ENCODE measurements around the gene RNU6-7. TPM values are rescaled to one million over a fixed set of nuclear protein-coding genes. Genes with fewer than 3 reads are reported as not detected.

RNU6-7 gene
- polyA plus RNA-seq, 1 of the 3 experiments (the other 2 are of a cell fraction) = not detected

DNA sequence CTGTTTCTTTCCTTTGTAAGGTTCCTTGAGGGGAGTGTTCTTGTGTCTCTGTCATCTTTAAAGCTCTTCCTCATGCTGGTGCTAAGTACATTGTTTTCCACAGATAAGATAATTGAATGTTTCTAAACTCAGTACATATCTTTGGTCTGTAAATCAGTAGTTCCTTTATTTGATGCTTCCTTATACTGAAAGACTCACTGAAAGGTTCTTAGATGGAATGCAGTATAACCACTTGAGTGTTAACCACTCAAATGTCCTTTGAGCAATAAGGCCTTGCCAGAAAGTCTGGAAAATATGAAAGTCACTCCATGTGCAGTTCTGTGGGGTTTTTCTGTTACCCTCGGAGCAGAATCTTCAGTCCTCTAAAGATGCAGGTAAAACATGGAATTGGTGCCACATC lies 24.2 kb downstream of the RNU6-7 start (continued):
- TF ChIP-seq, protein P1, sequence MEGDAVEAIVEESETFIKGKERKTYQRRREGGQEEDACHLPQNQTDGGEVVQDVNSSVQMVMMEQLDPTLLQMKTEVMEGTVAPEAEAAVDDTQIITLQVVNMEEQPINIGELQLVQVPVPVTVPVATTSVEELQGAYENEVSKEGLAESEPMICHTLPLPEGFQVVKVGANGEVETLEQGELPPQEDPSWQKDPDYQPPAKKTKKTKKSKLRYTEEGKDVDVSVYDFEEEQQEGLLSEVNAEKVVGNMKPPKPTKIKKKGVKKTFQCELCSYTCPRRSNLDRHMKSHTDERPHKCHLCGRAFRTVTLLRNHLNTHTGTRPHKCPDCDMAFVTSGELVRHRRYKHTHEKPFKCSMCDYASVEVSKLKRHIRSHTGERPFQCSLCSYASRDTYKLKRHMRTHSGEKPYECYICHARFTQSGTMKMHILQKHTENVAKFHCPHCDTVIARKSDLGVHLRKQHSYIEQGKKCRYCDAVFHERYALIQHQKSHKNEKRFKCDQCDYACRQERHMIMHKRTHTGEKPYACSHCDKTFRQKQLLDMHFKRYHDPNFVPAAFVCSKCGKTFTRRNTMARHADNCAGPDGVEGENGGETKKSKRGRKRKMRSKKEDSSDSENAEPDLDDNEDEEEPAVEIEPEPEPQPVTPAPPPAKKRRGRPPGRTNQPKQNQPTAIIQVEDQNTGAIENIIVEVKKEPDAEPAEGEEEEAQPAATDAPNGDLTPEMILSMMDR (IDR thresholded peaks at IDR 0.05) = no peak
- TF ChIP-seq, protein P2, sequence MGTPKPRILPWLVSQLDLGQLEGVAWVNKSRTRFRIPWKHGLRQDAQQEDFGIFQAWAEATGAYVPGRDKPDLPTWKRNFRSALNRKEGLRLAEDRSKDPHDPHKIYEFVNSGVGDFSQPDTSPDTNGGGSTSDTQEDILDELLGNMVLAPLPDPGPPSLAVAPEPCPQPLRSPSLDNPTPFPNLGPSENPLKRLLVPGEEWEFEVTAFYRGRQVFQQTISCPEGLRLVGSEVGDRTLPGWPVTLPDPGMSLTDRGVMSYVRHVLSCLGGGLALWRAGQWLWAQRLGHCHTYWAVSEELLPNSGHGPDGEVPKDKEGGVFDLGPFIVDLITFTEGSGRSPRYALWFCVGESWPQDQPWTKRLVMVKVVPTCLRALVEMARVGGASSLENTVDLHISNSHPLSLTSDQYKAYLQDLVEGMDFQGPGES (IDR thresholded peaks at IDR 0.05; ENCODE audit: low read depth, low read length) = no peak
- TF ChIP-seq, protein P3, sequence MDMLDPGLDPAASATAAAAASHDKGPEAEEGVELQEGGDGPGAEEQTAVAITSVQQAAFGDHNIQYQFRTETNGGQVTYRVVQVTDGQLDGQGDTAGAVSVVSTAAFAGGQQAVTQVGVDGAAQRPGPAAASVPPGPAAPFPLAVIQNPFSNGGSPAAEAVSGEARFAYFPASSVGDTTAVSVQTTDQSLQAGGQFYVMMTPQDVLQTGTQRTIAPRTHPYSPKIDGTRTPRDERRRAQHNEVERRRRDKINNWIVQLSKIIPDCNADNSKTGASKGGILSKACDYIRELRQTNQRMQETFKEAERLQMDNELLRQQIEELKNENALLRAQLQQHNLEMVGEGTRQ (IDR thresholded peaks at IDR 0.05; ENCODE audit: borderline replicate concordance, low read depth, low read length) = no peak
- no peak for TF ChIP-seq MXI1 (IDR thresholded peaks at IDR 0.05; ENCODE audit: low read depth, low read length)
- TF ChIP-seq, protein P4, sequence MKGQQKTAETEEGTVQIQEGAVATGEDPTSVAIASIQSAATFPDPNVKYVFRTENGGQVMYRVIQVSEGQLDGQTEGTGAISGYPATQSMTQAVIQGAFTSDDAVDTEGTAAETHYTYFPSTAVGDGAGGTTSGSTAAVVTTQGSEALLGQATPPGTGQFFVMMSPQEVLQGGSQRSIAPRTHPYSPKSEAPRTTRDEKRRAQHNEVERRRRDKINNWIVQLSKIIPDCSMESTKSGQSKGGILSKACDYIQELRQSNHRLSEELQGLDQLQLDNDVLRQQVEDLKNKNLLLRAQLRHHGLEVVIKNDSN (IDR thresholded peaks at IDR 0.05; ENCODE audit: borderline replicate concordance, low read depth) = no peak
- TF ChIP-seq, protein P5, sequence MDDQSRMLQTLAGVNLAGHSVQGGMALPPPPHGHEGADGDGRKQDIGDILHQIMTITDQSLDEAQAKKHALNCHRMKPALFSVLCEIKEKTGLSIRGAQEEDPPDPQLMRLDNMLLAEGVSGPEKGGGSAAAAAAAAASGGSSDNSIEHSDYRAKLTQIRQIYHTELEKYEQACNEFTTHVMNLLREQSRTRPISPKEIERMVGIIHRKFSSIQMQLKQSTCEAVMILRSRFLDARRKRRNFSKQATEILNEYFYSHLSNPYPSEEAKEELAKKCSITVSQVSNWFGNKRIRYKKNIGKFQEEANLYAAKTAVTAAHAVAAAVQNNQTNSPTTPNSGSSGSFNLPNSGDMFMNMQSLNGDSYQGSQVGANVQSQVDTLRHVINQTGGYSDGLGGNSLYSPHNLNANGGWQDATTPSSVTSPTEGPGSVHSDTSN (IDR thresholded peaks at IDR 0.05) = no peak

DNA sequence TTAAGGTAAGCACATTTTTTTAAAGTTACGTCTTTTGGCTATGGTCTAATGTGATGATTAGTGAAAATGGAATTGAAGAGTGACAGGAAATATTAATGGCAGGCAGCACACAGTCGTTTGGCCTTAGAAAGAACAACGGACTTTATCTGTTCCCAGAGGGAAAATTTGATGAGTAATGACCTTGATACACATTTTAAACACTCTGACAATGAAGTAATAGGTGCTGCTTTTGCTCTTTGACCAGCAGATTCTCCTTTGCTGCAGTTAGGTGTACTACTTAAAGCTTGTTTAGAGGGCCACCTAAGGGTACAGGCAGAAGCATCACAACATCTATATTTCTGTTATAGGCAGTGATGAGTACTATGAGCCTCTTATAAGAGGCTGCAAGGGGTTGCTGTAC lies 28.3 kb downstream of the RNU6-7 start:
- Histone ChIP-seq H3K79me2 (ENCODE audit: insufficient read depth) (no peaks in the 10 kb centered on the region), H3K27me3 (ENCODE audit: insufficient read depth) (no peaks in the 10 kb centered on the region), H2AFZ (ENCODE audit: low read depth) (peak overlapping the region; percentile 67), H3K9me2 (no peaks in the 10 kb centered on the region), H3K9me3 (no peaks in the 10 kb centered on the region), H3K36me3 (replicated peaks in 1 of 2; ENCODE audit: control insufficient read depth in 1 of 2, insufficient read depth in 2 of 2, low read length in 1 of 2) (no peaks in the 10 kb centered on the region), H3K4me1 (ENCODE audit: control insufficient read depth in 1 of 2, insufficient read depth in 2 of 2, low read depth in 1 of 2, low read length in 1 of 2) (peaks cover 16 to 19% of the 10 kb centered on the region in 2 experiments), H3K4me3 (ENCODE audit: low read depth in 2 of 2, low read length in 1 of 2) (no peak overlapping the region), H3K4me2 (peak overlapping the region; percentile 54), H3K9ac (peak overlapping the region; percentile 46; the same call in 1 of the 2 replicates), H3F3A (replicated peaks; ENCODE audit: insufficient read depth) (peaks cover 7% of the 10 kb centered on the region), H3K27ac (ENCODE audit: low read depth in 2 of 2, low read length in 1 of 2) (peak overlapping the region; percentile 73 to 80), H4K20me1 (ENCODE audit: insufficient read depth) (no peaks in the 10 kb centered on the region)
- CTCF ChIA-PET = interaction anchor here (1.0 to 1.5 kb wide), 4 partner anchors 13 to 720 kb away, joined by 3 read pairs; partner anchors contain the start of gene RNU6-8
- WGBS (ENCODE audit: low lambda C conversion rate) = 2% methylated on average over 3 of the region's 3 CpGs
- POLR2A ChIA-PET = no interaction called here
- no peak for DNase-seq
- peak; percentile 65 for TF ChIP-seq FOSL2 (IDR thresholded peaks at IDR 0.05; ENCODE audit: borderline replicate concordance, low read depth)
- peak; percentile 83 for TF ChIP-seq NFIC (IDR thresholded peaks at IDR 0.05; ENCODE audit: borderline replicate concordance)
- 0 out of 2 replicates have a peak, but pooled peaks have one; percentile 4 for TF ChIP-seq GATA2 (CRISPR knock-in tag; IDR thresholded peaks at IDR 0.05)
- TF ChIP-seq, protein P6, sequence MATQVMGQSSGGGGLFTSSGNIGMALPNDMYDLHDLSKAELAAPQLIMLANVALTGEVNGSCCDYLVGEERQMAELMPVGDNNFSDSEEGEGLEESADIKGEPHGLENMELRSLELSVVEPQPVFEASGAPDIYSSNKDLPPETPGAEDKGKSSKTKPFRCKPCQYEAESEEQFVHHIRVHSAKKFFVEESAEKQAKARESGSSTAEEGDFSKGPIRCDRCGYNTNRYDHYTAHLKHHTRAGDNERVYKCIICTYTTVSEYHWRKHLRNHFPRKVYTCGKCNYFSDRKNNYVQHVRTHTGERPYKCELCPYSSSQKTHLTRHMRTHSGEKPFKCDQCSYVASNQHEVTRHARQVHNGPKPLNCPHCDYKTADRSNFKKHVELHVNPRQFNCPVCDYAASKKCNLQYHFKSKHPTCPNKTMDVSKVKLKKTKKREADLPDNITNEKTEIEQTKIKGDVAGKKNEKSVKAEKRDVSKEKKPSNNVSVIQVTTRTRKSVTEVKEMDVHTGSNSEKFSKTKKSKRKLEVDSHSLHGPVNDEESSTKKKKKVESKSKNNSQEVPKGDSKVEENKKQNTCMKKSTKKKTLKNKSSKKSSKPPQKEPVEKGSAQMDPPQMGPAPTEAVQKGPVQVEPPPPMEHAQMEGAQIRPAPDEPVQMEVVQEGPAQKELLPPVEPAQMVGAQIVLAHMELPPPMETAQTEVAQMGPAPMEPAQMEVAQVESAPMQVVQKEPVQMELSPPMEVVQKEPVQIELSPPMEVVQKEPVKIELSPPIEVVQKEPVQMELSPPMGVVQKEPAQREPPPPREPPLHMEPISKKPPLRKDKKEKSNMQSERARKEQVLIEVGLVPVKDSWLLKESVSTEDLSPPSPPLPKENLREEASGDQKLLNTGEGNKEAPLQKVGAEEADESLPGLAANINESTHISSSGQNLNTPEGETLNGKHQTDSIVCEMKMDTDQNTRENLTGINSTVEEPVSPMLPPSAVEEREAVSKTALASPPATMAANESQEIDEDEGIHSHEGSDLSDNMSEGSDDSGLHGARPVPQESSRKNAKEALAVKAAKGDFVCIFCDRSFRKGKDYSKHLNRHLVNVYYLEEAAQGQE (IDR thresholded peaks at IDR 0.05; ENCODE audit: low read depth, low read length) = no peak
- no peak for TF ChIP-seq FOXJ3 (CRISPR knock-in tag; IDR thresholded peaks at IDR 0.05)
- TF ChIP-seq RAD21 (IDR thresholded peaks at IDR 0.05; ENCODE audit: low read length) = peak; percentile 47
- no peak for TF ChIP-seq ELF1 (IDR thresholded peaks at IDR 0.05)
- TF ChIP-seq CHD2 (IDR thresholded peaks at IDR 0.05; ENCODE audit: low read length, partially characterized antibody) = no peak
- no peak for TF ChIP-seq MXI1 (IDR thresholded peaks at IDR 0.05; ENCODE audit: low read depth, low read length)
- TF ChIP-seq, protein P3 (IDR thresholded peaks at IDR 0.05; ENCODE audit: borderline replicate concordance, low read depth, low read length) = no peak
- peak; percentile 14; the same call in 1 of the 2 replicates for TF ChIP-seq SIN3A (IDR thresholded peaks at IDR 0.05; ENCODE audit: borderline replicate concordance, low read depth, low read length)
- TF ChIP-seq SMC3 (IDR thresholded peaks at IDR 0.05; ENCODE audit: low read depth, low read length) = no peak; the same call in 1 of the 2 replicates
- TF ChIP-seq, protein P7, sequence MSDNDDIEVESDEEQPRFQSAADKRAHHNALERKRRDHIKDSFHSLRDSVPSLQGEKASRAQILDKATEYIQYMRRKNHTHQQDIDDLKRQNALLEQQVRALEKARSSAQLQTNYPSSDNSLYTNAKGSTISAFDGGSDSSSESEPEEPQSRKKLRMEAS (IDR thresholded peaks at IDR 0.05; ENCODE audit: low read depth) = 0 out of 2 replicates have a peak, but pooled peaks have one; percentile 26
- TF ChIP-seq NRF1 (IDR thresholded peaks at IDR 0.05; ENCODE audit: low read depth, low read length) = no peak
- TF ChIP-seq RXRA (IDR thresholded peaks at IDR 0.05; ENCODE audit: borderline replicate concordance, low read depth) = peak; percentile 59; the same call in 1 of the 2 replicates
